A673 (cell line): ENCODE results near the gene CERS6. TPM values are rescaled to one million over a fixed set of nuclear protein-coding genes. Genes with fewer than 3 reads are reported as not detected.

Source experiments
- BruUV-seq: library from RNA; stranded (reverse); fragments of 400-500 nt; replicated peaks from 2 replicates; lab custom pipeline; 2021; lab: Mats Ljungman, UMichigan
- CTCF ChIA-PET: fragments of 300-600 bp; sonication (Branson Sonifier 250); formaldehyde crosslinking; loops from one replicate; lab custom pipeline; 2022; ENCODE audit warnings: antibody characterized with exemption; lab: Charles Lee
- POLR2A ChIA-PET: fragments of 300-600 bp; sonication (Branson Sonifier 250); formaldehyde crosslinking; loops from one replicate; lab custom pipeline; 2022; ENCODE audit warnings: antibody characterized with exemption; ENCODE audit not compliant: low non-redundant PET; lab: Charles Lee
- DNase-seq: peaks from one replicate; pipeline ENCODE4 v3.0.0-alpha.2; 2015; ENCODE audit warnings: low spot score
- H3K27ac ChIP-seq: fragments of 200-600 bp; sonication (generic); 2 replicates; pipeline ENCODE4 v1.5.1; 2016; ENCODE audit warnings: mixed run types, low read depth, mild to moderate bottlenecking, mixed read lengths, antibody characterized with exemption, low read length; ENCODE audit not compliant: poor library complexity, severe bottlenecking
- H3K27me3 ChIP-seq: fragments of 200-600 bp; sonication (generic); replicated peaks from 2 replicates; pipeline ENCODE4 v1.6.1; 2017; ENCODE audit warnings: mixed run types, low read depth, mild to moderate bottlenecking, mixed read lengths, antibody characterized with exemption, low read length; ENCODE audit not compliant: insufficient read depth, poor library complexity
- H3K36me3 ChIP-seq: fragments of 200-600 bp; sonication (generic); 2 replicates; pipeline ENCODE4 v1.6.1; 2016; ENCODE audit warnings: mixed run types, mild to moderate bottlenecking, mixed read lengths, antibody characterized with exemption, low read length; ENCODE audit not compliant: insufficient read depth, poor library complexity, severe bottlenecking
- H3K4me1 ChIP-seq: fragments of 200-600 bp; sonication (generic); 2 replicates; pipeline ENCODE4 v1.6.1; 2017; ENCODE audit warnings: mixed run types, mild to moderate bottlenecking, mixed read lengths, antibody characterized with exemption, low read length; ENCODE audit not compliant: insufficient read depth, poor library complexity, severe bottlenecking
- H3K4me3 ChIP-seq: fragments of 200-600 bp; sonication (generic); 2 replicates; pipeline ENCODE4 v1.5.1; 2016; ENCODE audit warnings: low read depth, mixed run types, mild to moderate bottlenecking, mixed read lengths, low read length; ENCODE audit not compliant: poor library complexity, severe bottlenecking
- H3K9me3 ChIP-seq: fragments of 200-600 bp; sonication (generic); 2 replicates; pipeline ENCODE4 v1.6.1; 2016; ENCODE audit warnings: mixed run types, low read depth, mild to moderate bottlenecking, mixed read lengths, antibody characterized with exemption, low read length; ENCODE audit not compliant: poor library complexity, severe bottlenecking
- CTCF ChIP-seq: fragments of 300-800, 200-600 bp; sonication (generic); conservative IDR thresholded peaks from 2 replicates; pipeline ENCODE4 v1.5.1; 2017; ENCODE audit warnings: low read depth, mild to moderate bottlenecking, antibody characterized with exemption, low read length, moderate library complexity, mixed read lengths
- EZH2 ChIP-seq: fragments of 200-600 bp; sonication (generic); IDR thresholded peaks from 2 replicates; pipeline ENCODE4 v1.6.1; 2017; ENCODE audit warnings: borderline replicate concordance, low read depth, mild to moderate bottlenecking, mixed read lengths, antibody characterized with exemption, low read length; ENCODE audit not compliant: poor library complexity, severe bottlenecking
- intact Hi-C: fragments of 100-400 bp; cut with micrococcal nuclease; formaldehyde crosslinking; loops from one replicate; pipeline ENCODE4 v1.10.0; 2022; ENCODE audit not compliant: unreplicated experiment
- total RNA-seq: library from RNA; stranded (reverse); gene quantifications from 2 replicates; pipeline ENCODE4 v1.2.3, GENCODE V29; 2021

CERS6 gene
- total RNA-seq, 1 experiment from 2014 or later, result 12.4 TPM

DNA sequence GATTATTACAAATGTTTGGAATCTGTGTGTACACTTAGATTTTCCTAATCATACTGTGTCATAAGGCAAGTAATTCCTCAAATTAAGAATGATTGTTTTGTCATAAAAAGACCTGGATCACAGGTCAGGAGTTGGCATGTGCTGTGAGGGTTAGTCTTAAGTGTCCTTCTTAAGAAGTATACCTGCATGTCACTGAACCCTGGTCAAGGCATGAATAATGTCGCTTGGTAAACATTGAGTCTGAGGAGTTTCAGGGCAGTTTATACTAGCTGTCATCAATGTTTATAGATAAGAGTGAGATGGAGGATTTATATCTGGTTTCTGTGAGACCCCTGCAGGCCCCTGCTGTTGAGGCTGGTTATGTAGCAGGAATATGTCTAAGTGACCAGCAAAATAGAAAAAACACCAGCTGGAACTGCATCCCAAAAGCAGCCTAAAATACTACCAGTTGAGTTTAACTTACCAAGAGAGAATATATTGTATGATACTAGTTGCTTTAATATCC, 234.4 kb downstream of the CERS6 start:
- no peaks in the 10 kb centered on the region for H3K9me3 ChIP-seq
- TF ChIP-seq EZH2 (no peak), CTCF (no peak)
- H3K27ac ChIP-seq, result no peak overlapping the region
- ChIA-PET POLR2A (no interaction called here), CTCF (no interaction called here)
- DNase-seq, result no peak
- no TSS peak for BruUV-seq
- intact Hi-C loops, result no loop called here
- no peaks in the 10 kb centered on the region for H3K4me1 ChIP-seq
- no peak overlapping the region for H3K4me3 ChIP-seq
- no peaks in the 10 kb centered on the region for H3K27me3 ChIP-seq
- no peaks in the 10 kb centered on the region for H3K36me3 ChIP-seq

DNA sequence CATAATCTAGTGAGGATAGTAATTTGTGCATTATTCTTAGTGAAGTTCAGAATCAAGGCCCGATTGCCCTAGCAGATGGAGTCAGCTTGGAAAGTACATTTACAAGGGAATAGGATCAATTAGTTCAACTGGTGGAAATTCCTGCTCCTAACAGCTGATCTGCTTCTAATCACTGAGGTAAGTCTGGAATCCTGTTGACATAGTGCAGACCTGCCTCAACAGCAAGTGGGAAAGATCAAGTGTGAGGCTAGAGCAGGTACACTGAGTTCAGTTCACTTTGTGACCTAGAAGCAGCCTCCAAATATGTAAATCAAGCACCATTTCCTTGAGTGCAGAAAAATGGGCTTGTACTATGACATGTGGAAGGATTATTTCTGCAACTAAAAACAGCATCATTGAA, 235.1 kb downstream of the CERS6 start:
- H3K27ac ChIP-seq, result no peak overlapping the region
- intact Hi-C loops, result no loop called here
- TF ChIP-seq EZH2 (no peak), CTCF (no peak)
- ChIA-PET CTCF (no interaction called here), POLR2A (no interaction called here)
- no peaks in the 10 kb centered on the region for H3K9me3 ChIP-seq
- H3K36me3 ChIP-seq, result no peaks in the 10 kb centered on the region
- no TSS peak for BruUV-seq
- H3K4me1 ChIP-seq, result no peaks in the 10 kb centered on the region
- no peaks in the 10 kb centered on the region for H3K27me3 ChIP-seq
- H3K4me3 ChIP-seq, result no peak overlapping the region
- no peak for DNase-seq

DNA sequence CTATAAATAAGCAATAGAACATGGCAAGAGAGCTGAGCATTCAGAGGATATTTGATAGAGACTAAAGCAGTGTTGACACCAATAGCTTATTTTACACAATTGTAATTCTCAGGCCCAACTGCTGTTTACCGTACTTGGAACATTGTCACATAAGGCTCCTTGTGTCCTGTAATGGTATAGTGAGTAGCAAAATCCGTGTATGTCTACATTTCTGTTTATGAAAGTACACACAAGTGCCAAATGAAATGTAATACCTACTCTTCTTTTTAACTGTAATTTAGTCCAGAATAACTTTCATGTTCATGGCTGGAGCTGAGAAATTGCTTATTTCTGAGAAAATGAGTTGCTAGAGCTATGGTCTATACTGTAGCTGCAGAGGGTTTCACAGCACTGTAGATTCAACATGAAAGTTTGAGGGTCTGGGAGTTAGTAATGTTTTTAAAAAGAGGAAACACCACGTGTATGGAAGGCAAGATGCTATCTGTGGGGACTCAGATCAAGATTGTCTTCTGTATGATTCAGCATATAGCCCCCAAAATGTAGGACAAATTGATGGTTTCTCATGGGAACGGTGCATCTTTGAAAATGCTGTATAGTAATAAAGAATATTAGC, 236.2 kb downstream of the CERS6 start:
- ChIA-PET POLR2A (no interaction called here), CTCF (no interaction called here)
- DNase-seq, result no peak
- Histone ChIP-seq H3K9me3 (no peaks in the 10 kb centered on the region), H3K4me3 (no peak overlapping the region), H3K36me3 (no peaks in the 10 kb centered on the region), H3K27me3 (no peaks in the 10 kb centered on the region), H3K4me1 (no peaks in the 10 kb centered on the region), H3K27ac (no peak overlapping the region)
- BruUV-seq, result no TSS peak
- TF ChIP-seq CTCF (no peak), EZH2 (no peak)
- intact Hi-C loops, result no loop called here
